Measurements from ENCODE around the gene HDHD2.
"Not testable (repeated sequence)": the region's sequence is repeated elsewhere in the genome, so short reads cannot be mapped to it uniquely, and the experiment has no call there.

HDHD2 gene

GRCh38 chr18:47150029-47150823 is at the start of gene HDHD2:
HDHD2 (minus strand) TSS chr18:47150500; CDS start chr18:47136439, 14,061 bp downstream.
- DNase-seq (ENCODE audit: low read depth), result peak; percentile 63

GRCh38 chr18:47195961-47196360 is 45.7 kb upstream of the HDHD2 start:
- DNase-seq (ENCODE audit: low read depth), result not testable (repeated sequence)

GRCh38 chr18:47191961-47192360 is 41.7 kb upstream of the HDHD2 start:
- DNase-seq (ENCODE audit: low read depth), result no peak

- no peak for DNase-seq (ENCODE audit: low read depth)
Measured at GRCh38 chr18:47187721-47188120, 37.4 kb upstream of the HDHD2 start.

- DNase-seq (ENCODE audit: low read depth), result peak; percentile 18
Measured at GRCh38 chr18:47184419-47185050, 34.2 kb upstream of the HDHD2 start.

GRCh38 chr18:47182156-47182555 is 31.9 kb upstream of the HDHD2 start:
- not testable (repeated sequence) for DNase-seq (ENCODE audit: low read depth)

- DNase-seq (ENCODE audit: low read depth), result no peak
Measured at GRCh38 chr18:47180765-47181164, 30.5 kb upstream of the HDHD2 start.

GRCh38 chr18:47179520-47179919 is 29.2 kb upstream of the HDHD2 start:
- DNase-seq (ENCODE audit: low read depth), result no peak

- DNase-seq (ENCODE audit: low read depth), result peak; percentile 73
Measured at GRCh38 chr18:47175898-47176575, 25.7 kb upstream of the HDHD2 start, which contains the start of gene IER3IP1. IER3IP1 (minus strand) TSS chr18:47176364; CDS start chr18:47176277, 87 bp downstream.

- no peak for DNase-seq (ENCODE audit: low read depth)
Measured at GRCh38 chr18:47175283-47175897, 25.1 kb upstream of the HDHD2 start.

- DNase-seq (ENCODE audit: low read depth), result no peak
Measured at GRCh38 chr18:47174545-47175116, 24.3 kb upstream of the HDHD2 start.

- no peak for DNase-seq (ENCODE audit: low read depth)
Measured at GRCh38 chr18:47172476-47172875, 22.2 kb upstream of the HDHD2 start.

GRCh38 chr18:47168913-47169312 is 18.6 kb upstream of the HDHD2 start:
- DNase-seq (ENCODE audit: low read depth), result no peak

GRCh38 chr18:47168509-47168908 is 18.2 kb upstream of the HDHD2 start:
- DNase-seq (ENCODE audit: low read depth), result no peak

- no peak for DNase-seq (ENCODE audit: low read depth)
Measured at GRCh38 chr18:47166294-47166693, 16.0 kb upstream of the HDHD2 start.

GRCh38 chr18:47163241-47163640 is 12.9 kb upstream of the HDHD2 start:
- DNase-seq (ENCODE audit: low read depth), result no peak

GRCh38 chr18:47160256-47160655 is 10.0 kb upstream of the HDHD2 start:
- DNase-seq (ENCODE audit: low read depth), result no peak

GRCh38 chr18:47158404-47158803 is 8.1 kb upstream of the HDHD2 start:
- not testable (repeated sequence) for DNase-seq (ENCODE audit: low read depth)

GRCh38 chr18:47151439-47151838 is 1.1 kb upstream of the HDHD2 start:
- no peak for DNase-seq (ENCODE audit: low read depth)

GRCh38 chr18:47150824-47151366 is 595 bp upstream of the HDHD2 start:
- DNase-seq (ENCODE audit: low read depth), result no peak

GRCh38 chr18:47149457-47150028 is 757 bp downstream of the HDHD2 start:
- DNase-seq (ENCODE audit: low read depth), result no peak

Measured in CMK (cell line).